CD14-positive monocyte (primary cell): ENCODE results near the gene NFYB. TPM values are rescaled to one million over a fixed set of nuclear protein-coding genes. Genes with fewer than 3 reads are reported as not detected.

Experiments used
- DNase-seq, 3 donors: peaks; one replicate each; pipeline ENCODE4 v3.0.0-alpha.2; 2011 to 2022
- H2AFZ ChIP-seq: 2 replicates; pipeline ENCODE4 v1.6.0; 2012; ENCODE audit warnings: mild to moderate bottlenecking, low read depth, low read length, inconsistent platforms; ENCODE audit not compliant: insufficient read depth, poor library complexity, severe bottlenecking
- H3K27ac ChIP-seq, 2 donors: 1 replicate in 1 of 2; 2 replicates in 1 of 2; pipeline ENCODE4 v1.5.1; 2012 to 2013; ENCODE audit warnings: low read length in 2 of 2, control low read depth in 1 of 2, inconsistent platforms in 1 of 2, low read depth in 1 of 2, mild to moderate bottlenecking in 1 of 2
- H3K27me3 ChIP-seq, 2 donors: one replicate each; pipeline versions ENCODE4 v1.6.0 to v1.6.1; 2011 to 2013; ENCODE audit warnings: low read length in 2 of 2; ENCODE audit not compliant: control insufficient read depth in 2 of 2, insufficient read depth in 2 of 2
- H3K36me3 ChIP-seq, 2 donors: replicated peaks in 1 of 2; 1 replicate in 1 of 2; 2 replicates in 1 of 2; pipeline versions ENCODE4 v1.5.1 to v1.6.1; 2012 to 2013; ENCODE audit warnings: low read length in 2 of 2, control low read depth in 1 of 2, inconsistent platforms in 1 of 2, mild to moderate bottlenecking in 1 of 2; ENCODE audit not compliant: insufficient read depth in 2 of 2, control insufficient read depth in 1 of 2
- H3K4me1 ChIP-seq, 2 donors: 1 replicate in 1 of 2; 2 replicates in 1 of 2; pipeline versions ENCODE4 v1.5.1 to v1.6.1; 2012 to 2013; ENCODE audit warnings: low read length in 2 of 2, control low read depth in 1 of 2, inconsistent platforms in 1 of 2, mild to moderate bottlenecking in 1 of 2, moderate library complexity in 1 of 2; ENCODE audit not compliant: insufficient read depth in 2 of 2, control insufficient read depth in 1 of 2
- H3K4me2 ChIP-seq: replicated peaks from 2 replicates; pipeline ENCODE3; 2012; ENCODE audit warnings: low read length, moderate library complexity, mild to moderate bottlenecking; ENCODE audit not compliant: poor library complexity, severe bottlenecking; ENCODE audit errors: extremely low read depth
- H3K4me3 ChIP-seq, 3 experiments: fragments of 200-600 bp in 1 of 3; sonication (generic) in 1 of 3; replicated peaks in 1 of 3; 1 replicate in 2 of 3; 2 replicates in 1 of 3; pipeline ENCODE4 v1.5.1; 2011 to 2013; ENCODE audit warnings: low read length in 3 of 3, mild to moderate bottlenecking in 3 of 3, control low read depth in 2 of 3, low read depth in 2 of 3, inconsistent platforms in 1 of 3, moderate library complexity in 1 of 3
- H3K79me2 ChIP-seq: 2 replicates; pipeline ENCODE4 v1.6.0; 2012; ENCODE audit warnings: mild to moderate bottlenecking, control low read depth, inconsistent platforms, low read length, moderate library complexity; ENCODE audit not compliant: insufficient read depth
- H3K9ac ChIP-seq: 2 replicates; pipeline ENCODE4 v1.6.0; 2017; ENCODE audit warnings: low read length, mild to moderate bottlenecking; ENCODE audit not compliant: insufficient read depth, poor library complexity, severe bottlenecking
- H3K9me3 ChIP-seq, 2 donors: replicated peaks in 1 of 2; 1 replicate in 1 of 2; 2 replicates in 1 of 2; pipeline versions ENCODE4 v1.5.1 to v1.6.1; 2012 to 2013; ENCODE audit warnings: low read length in 2 of 2, control low read depth in 1 of 2; ENCODE audit not compliant: control insufficient read depth in 1 of 2, insufficient read depth in 1 of 2
- H4K20me1 ChIP-seq: 2 replicates; pipeline ENCODE4 v1.6.0; 2012; ENCODE audit warnings: mild to moderate bottlenecking, low read length, control low read depth, moderate library complexity; ENCODE audit not compliant: insufficient read depth
- H3K27ac Mint-ChIP-seq, 7 donors: one replicate each; pipeline ENCODE4 v1.8.0; 2020; ENCODE audit warnings: mild to moderate bottlenecking in 7 of 7, mixed read lengths in 7 of 7, moderate library complexity in 6 of 7, inconsistent platforms in 2 of 7
- H3K27me3 Mint-ChIP-seq, 3 donors: one replicate each; pipeline ENCODE4 v1.8.0; 2021 to 2022; ENCODE audit warnings: low read depth in 3 of 3, mild to moderate bottlenecking in 3 of 3, mixed read lengths in 3 of 3, moderate library complexity in 3 of 3, inconsistent platforms in 1 of 3
- H3K36me3 Mint-ChIP-seq, 2 donors: one replicate each; pipeline ENCODE4 v1.8.0; 2020; ENCODE audit warnings: mixed read lengths in 2 of 2, inconsistent platforms in 1 of 2, mild to moderate bottlenecking in 1 of 2
- H3K4me1 Mint-ChIP-seq: one replicate; pipeline ENCODE4 v1.8.0; 2020; ENCODE audit warnings: mild to moderate bottlenecking, mixed read lengths
- H3K4me3 Mint-ChIP-seq, 2 donors: one replicate each; pipeline ENCODE4 v1.8.0; 2020; ENCODE audit warnings: mild to moderate bottlenecking in 2 of 2, mixed read lengths in 2 of 2, moderate library complexity in 1 of 2
- H3K9me3 Mint-ChIP-seq, 7 donors: one replicate each; pipeline ENCODE4 v1.8.0; 2020 to 2022; ENCODE audit warnings: mixed read lengths in 7 of 7, mild to moderate bottlenecking in 6 of 7, moderate library complexity in 6 of 7, inconsistent platforms in 2 of 7
- CTCF ChIP-seq: fragments of 200-600 bp; IDR thresholded peaks from one replicate; pipeline ENCODE4 v1.8.0; 2022; ENCODE audit warnings: antibody characterized with exemption, mild to moderate bottlenecking
- WGBS: methylation state at CpG from one replicate; pipeline ENCODE4 v1.1.5; 2013; ENCODE audit warnings: missing lambda C conversion rate; ENCODE audit not compliant: insufficient coverage; 5-methylcytosine and 5-hydroxymethylcytosine counted together
- intact Hi-C, 2 donors: fragments of 100-400 bp; cut with micrococcal nuclease; formaldehyde crosslinking; loops; one replicate each; pipeline versions ENCODE4 v1.15.0 to v1.15.1; 2023
- polyA plus RNA-seq, 3 donors: library from polyadenylated mRNA; depleted of rRNA in 1 of 3; unstranded in 2 of 3; stranded (reverse) in 1 of 3; fragments of 300-500 nt in 2 of 3; fragments of >200 nt in 1 of 3; fragmentation: Illumina TruSeq in 2 of 3; gene quantifications; 1 replicate in 2 of 3; 2 replicates in 1 of 3; pipeline ENCODE4 v1.2.3, GENCODE V29; 2012 to 2021

NFYB gene
- polyA plus RNA-seq, 3 donors: 11.6 to 14.6 (median 12.3) TPM

GRCh38 chr12:104083769-104084475 lies 54.1 kb downstream of the NFYB start:
- no peaks in the 10 kb centered on the region for H3K27me3 ChIP-seq
- H3K36me3 ChIP-seq: peaks cover 72 to 95% of the 10 kb centered on the region in 2 donors
- H3K4me1 Mint-ChIP-seq: no peaks in the 10 kb centered on the region

GRCh38 chr12:104080764-104081163 lies 57.2 kb downstream of the NFYB start:
- Mint-ChIP-seq H3K4me1 (no peaks in the 10 kb centered on the region), H3K36me3 (peaks cover 63 to 70% of the 10 kb centered on the region in 2 donors), H3K27ac (no peak overlapping the region), H3K9me3 (no peaks in the 10 kb centered on the region), H3K27me3 (peaks cover 0 to 2% (median 1%) of the 10 kb centered on the region in 3 donors), H3K4me3 (no peak overlapping the region)
- Histone ChIP-seq H3K27ac (no peak overlapping the region), H4K20me1 (no peaks in the 10 kb centered on the region), H3K36me3 (peaks cover 55 to 77% of the 10 kb centered on the region in 2 donors), H2AFZ (no peak overlapping the region), H3K4me2 (no peak overlapping the region), H3K27me3 (no peaks in the 10 kb centered on the region), H3K4me3 (no peak overlapping the region), H3K79me2 (peaks cover 4% of the 10 kb centered on the region), H3K4me1 (no peaks in the 10 kb centered on the region), H3K9ac (no peak overlapping the region), H3K9me3 (no peaks in the 10 kb centered on the region)
- DNase-seq: no peak
- intact Hi-C loops: no loop called here
- TF ChIP-seq CTCF: no peak
- WGBS: no CpG with 5 or more reads among the region's 1 CpG

More at GRCh38 chr12:104083769-104084475, 54.1 kb downstream of the NFYB start:
- no peak overlapping the region for H3K27ac Mint-ChIP-seq
- H3K9ac ChIP-seq: no peak overlapping the region
- H3K4me3 Mint-ChIP-seq: no peak overlapping the region
- no peak overlapping the region for H3K4me3 ChIP-seq
- no peaks in the 10 kb centered on the region for H3K27me3 Mint-ChIP-seq
- TF ChIP-seq CTCF: no peak
- peaks cover 63 to 66% of the 10 kb centered on the region in 2 donors for H3K36me3 Mint-ChIP-seq
- DNase-seq: no peak
- no peaks in the 10 kb centered on the region for H4K20me1 ChIP-seq
- H3K4me1 ChIP-seq: no peaks in the 10 kb centered on the region
- 96% methylated on average over 8 of the region's 8 CpGs for WGBS
- H3K4me2 ChIP-seq: no peak overlapping the region
- H3K27ac ChIP-seq: no peak overlapping the region
- H3K9me3 ChIP-seq: no peaks in the 10 kb centered on the region
- no peaks in the 10 kb centered on the region for H3K9me3 Mint-ChIP-seq
- no peak overlapping the region for H2AFZ ChIP-seq
- intact Hi-C loops: no loop called here
- H3K79me2 ChIP-seq: no peaks in the 10 kb centered on the region
